ENCODE data around the gene WASHC2A. TPM values are rescaled to one million over a fixed set of nuclear protein-coding genes. Genes with fewer than 3 reads are reported as not detected.

The WASHC2A gene
- total and polyA plus RNA-seq, 2 of the 13 experiments (the other 11 are each of a cell fraction or from before 2014, with no cell fraction given): 22.8 to 29.6 TPM

DNA sequence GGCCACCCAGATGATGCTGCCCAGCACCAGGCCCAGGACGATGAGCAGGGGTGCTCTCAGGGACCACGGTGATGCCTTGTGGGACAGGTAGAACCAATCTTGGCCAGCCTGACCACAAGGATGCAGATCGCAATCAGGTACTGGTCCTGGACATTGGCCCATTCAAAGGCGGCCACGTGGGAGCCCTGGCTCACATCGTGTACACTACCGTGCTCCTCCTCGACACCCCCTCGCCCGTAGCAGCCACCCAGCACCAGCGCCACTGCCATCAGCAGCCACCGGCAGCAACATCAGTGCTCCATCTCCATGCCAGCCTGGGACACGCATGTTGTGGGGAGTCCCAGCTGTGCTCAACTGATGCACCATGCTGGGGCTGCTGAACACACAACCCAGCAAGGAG, 40.6 kb upstream of the WASHC2A start:
- H3K4me1 ChIP-seq (ENCODE audit: insufficient read depth, low read length): no peaks in the 10 kb centered on the region
- H3K9me3 ChIP-seq (ENCODE audit: low read length): no peaks in the 10 kb centered on the region
- H3K4me2 ChIP-seq (ENCODE audit: low read depth, low read length): no peak overlapping the region
- 56% methylated on average over 3 of the region's 13 CpGs for WGBS (ENCODE audit: low lambda C conversion rate)
- no peak for FAIRE-seq
- TF ChIP-seq ZNF607 (CRISPR knock-in tag; IDR thresholded peaks at IDR 0.05; ENCODE audit: borderline replicate concordance) (no peak), KMT2A (CRISPR knock-in tag; IDR thresholded peaks at IDR 0.05) (no peak), ZNF703 (CRISPR knock-in tag; IDR thresholded peaks at IDR 0.05; ENCODE audit: borderline replicate concordance) (no peak), AGO1 (IDR thresholded peaks at IDR 0.05; ENCODE audit: low read depth, low read length, poor library complexity, severe bottlenecking) (no peak), SNAPC2 (CRISPR knock-in tag; IDR thresholded peaks at IDR 0.05) (no peak), ONECUT2 (CRISPR knock-in tag; IDR thresholded peaks at IDR 0.05) (no peak), ZNF75D (CRISPR knock-in tag; IDR thresholded peaks at IDR 0.05; ENCODE audit: borderline replicate concordance) (no peak), ZNF552 (CRISPR knock-in tag; IDR thresholded peaks at IDR 0.05; ENCODE audit: borderline replicate concordance) (no peak), SOX5 (CRISPR knock-in tag; IDR thresholded peaks at IDR 0.05; ENCODE audit: borderline replicate concordance) (no peak), PAX8 (CRISPR knock-in tag; IDR thresholded peaks at IDR 0.05; ENCODE audit: borderline replicate concordance) (no peak), GPN1 (CRISPR knock-in tag; IDR thresholded peaks at IDR 0.05; ENCODE audit: borderline replicate concordance) (no peak), ZSCAN12 (CRISPR knock-in tag; IDR thresholded peaks at IDR 0.05) (no peak), GMEB1 (CRISPR knock-in tag; IDR thresholded peaks at IDR 0.05; ENCODE audit: borderline replicate concordance) (no peak), FOXK2 (IDR thresholded peaks at IDR 0.05) (no peak), SRF (IDR thresholded peaks at IDR 0.05; ENCODE audit: low read depth, low read length) (no peak), ZBTB3 (CRISPR knock-in tag; IDR thresholded peaks at IDR 0.05; ENCODE audit: borderline replicate concordance, low read depth) (no peak)
- TF ChIP-seq, protein P1, sequence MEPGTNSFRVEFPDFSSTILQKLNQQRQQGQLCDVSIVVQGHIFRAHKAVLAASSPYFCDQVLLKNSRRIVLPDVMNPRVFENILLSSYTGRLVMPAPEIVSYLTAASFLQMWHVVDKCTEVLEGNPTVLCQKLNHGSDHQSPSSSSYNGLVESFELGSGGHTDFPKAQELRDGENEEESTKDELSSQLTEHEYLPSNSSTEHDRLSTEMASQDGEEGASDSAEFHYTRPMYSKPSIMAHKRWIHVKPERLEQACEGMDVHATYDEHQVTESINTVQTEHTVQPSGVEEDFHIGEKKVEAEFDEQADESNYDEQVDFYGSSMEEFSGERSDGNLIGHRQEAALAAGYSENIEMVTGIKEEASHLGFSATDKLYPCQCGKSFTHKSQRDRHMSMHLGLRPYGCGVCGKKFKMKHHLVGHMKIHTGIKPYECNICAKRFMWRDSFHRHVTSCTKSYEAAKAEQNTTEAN (CRISPR knock-in tag; conservative IDR thresholded peaks at IDR 0.05): no peak
- TF ChIP-seq, protein P2, sequence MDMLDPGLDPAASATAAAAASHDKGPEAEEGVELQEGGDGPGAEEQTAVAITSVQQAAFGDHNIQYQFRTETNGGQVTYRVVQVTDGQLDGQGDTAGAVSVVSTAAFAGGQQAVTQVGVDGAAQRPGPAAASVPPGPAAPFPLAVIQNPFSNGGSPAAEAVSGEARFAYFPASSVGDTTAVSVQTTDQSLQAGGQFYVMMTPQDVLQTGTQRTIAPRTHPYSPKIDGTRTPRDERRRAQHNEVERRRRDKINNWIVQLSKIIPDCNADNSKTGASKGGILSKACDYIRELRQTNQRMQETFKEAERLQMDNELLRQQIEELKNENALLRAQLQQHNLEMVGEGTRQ (IDR thresholded peaks at IDR 0.05; ENCODE audit: low read depth, low read length): no peak
- TF ChIP-seq, protein P2 (CRISPR knock-in tag; IDR thresholded peaks at IDR 0.05; ENCODE audit: borderline replicate concordance): no peak
- TF ChIP-seq, protein P3, sequence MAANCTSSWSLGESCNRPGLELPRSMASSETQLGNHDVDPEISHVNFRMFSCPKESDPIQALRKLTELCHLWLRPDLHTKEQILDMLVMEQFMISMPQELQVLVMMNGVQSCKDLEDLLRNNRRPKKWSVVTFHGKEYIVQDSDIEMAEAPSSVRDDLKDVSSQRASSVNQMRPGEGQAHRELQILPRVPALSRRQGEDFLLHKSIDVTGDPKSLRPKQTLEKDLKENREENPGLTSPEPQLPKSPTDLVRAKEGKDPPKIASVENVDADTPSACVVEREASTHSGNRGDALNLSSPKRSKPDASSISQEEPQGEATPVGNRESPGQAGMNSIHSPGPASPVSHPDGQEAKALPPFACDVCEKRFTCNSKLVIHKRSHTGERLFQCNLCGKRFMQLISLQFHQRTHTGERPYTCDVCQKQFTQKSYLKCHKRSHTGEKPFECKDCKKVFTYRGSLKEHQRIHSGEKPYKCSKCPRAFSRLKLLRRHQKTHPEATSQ (CRISPR knock-in tag; IDR thresholded peaks at IDR 0.05; ENCODE audit: borderline replicate concordance): no peak
- in situ Hi-C loops (cut with HindIII; ENCODE audit: extremely low pct_ligation_motif_present, low pct_unique_long_range_greater_than_20kb) (no loop called here), intact Hi-C loops (cut with micrococcal nuclease; ENCODE audit: unreplicated experiment) (no loop called here)
- CTCF ChIA-PET (ENCODE audit: low intra/inter-chr PET ratio, low total read pairs): no interaction called here
- DNase-seq (ENCODE audit: low spot score): no peak
- no peak for ATAC-seq
- H3K9ac ChIP-seq (ENCODE audit: insufficient read depth, low read depth, low read length): no peak overlapping the region
- no peaks in the 10 kb centered on the region for H4K20me1 ChIP-seq (ENCODE audit: insufficient read depth, low read length)
- POLR2A ChIA-PET: no interaction called here
- no peaks in the 10 kb centered on the region for H3K79me2 ChIP-seq (ENCODE audit: insufficient read depth, low read length)
- H3K27me3 ChIP-seq (ENCODE audit: control insufficient read depth in 1 of 2, insufficient read depth in 2 of 2, low read length in 2 of 2): peaks cover 0 to 7% of the 10 kb centered on the region in 2 experiments; a peak in 3 of 5 replicates
- no peak overlapping the region for H3K4me3 ChIP-seq (replicated peaks in 1 of 3; ENCODE audit: insufficient read depth in 1 of 3, low read depth in 2 of 3, low read length in 3 of 3)
- no peak overlapping the region for H2AFZ ChIP-seq (ENCODE audit: low read length)
- no TSS peak for BruUV-seq (replicated peaks)
- H3K36me3 ChIP-seq (replicated peaks in 1 of 2; ENCODE audit: control insufficient read depth in 1 of 2, insufficient read depth in 2 of 2, low read length in 2 of 2): no peaks in the 10 kb centered on the region
- H3K27ac ChIP-seq (ENCODE audit: extremely low read length, insufficient read depth, low read length): no peak overlapping the region

All from HepG2 (cell line).